Right lobe of liver (tissue), 4 donors: Measurements from ENCODE around the gene SYCP2.

Experiments
- POLR2A ChIP-seq: fragments of 450-650 bp; IDR thresholded peaks from one replicate; pipeline ENCODE4 v1.6.1; 2017; ENCODE audit warnings: antibody characterized with exemption, mild to moderate bottlenecking
- TF ChIP-seq, protein P1 (sequence below), 4 donors: fragments of 200-600 bp in 3 of 4; fragments of 450-650 bp in 1 of 4; IDR thresholded peaks; one replicate each; pipeline versions ENCODE4 v1.5.1 to v1.8.0; 2016 to 2022; ENCODE audit warnings: antibody characterized with exemption in 4 of 4, mild to moderate bottlenecking in 2 of 4
- donor health status: DM: no; HTN: no; CAD: no.
- donor health status: DM: no; HTN: no; CAD: no.
- donor health status: DM: no; HTN: yes; CAD: no.

DNA sequence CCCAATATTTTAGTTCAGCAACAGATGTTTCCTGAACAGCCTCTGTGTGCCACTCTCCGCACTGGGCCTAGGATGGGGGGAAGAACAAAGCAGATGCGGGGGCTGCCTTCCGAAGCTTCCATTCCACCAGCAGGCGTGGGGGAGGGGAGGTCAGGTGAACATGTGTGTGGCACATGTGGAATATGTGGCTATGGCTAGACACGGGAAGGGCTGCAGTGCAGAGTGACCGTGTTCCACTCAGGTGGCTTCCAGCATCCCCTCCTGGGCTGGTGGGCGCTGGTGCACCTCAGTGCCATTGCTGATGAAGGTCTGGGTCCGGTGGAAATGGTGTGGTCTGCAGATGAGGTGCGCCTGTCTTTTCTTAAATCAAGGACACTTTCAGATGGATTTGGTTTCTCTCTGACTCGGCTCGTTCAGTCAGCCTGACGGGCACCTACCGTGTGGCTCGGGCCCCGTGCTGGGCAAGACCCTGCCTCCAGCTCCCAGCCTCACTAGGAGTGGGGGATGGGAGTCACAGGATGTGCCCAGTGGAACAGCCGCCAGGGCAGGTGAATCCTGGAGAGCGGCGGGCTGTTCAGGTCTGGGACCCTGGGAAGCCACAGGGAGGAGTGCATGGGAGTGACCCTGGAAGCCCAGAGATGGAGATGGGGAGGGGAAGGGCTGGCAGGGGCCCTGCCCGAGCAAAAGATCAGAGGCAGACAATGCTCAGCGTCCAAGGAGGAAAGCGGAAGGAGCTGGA is 111.0 kb downstream of the SYCP2 start:
- TF ChIP-seq, protein P1, sequence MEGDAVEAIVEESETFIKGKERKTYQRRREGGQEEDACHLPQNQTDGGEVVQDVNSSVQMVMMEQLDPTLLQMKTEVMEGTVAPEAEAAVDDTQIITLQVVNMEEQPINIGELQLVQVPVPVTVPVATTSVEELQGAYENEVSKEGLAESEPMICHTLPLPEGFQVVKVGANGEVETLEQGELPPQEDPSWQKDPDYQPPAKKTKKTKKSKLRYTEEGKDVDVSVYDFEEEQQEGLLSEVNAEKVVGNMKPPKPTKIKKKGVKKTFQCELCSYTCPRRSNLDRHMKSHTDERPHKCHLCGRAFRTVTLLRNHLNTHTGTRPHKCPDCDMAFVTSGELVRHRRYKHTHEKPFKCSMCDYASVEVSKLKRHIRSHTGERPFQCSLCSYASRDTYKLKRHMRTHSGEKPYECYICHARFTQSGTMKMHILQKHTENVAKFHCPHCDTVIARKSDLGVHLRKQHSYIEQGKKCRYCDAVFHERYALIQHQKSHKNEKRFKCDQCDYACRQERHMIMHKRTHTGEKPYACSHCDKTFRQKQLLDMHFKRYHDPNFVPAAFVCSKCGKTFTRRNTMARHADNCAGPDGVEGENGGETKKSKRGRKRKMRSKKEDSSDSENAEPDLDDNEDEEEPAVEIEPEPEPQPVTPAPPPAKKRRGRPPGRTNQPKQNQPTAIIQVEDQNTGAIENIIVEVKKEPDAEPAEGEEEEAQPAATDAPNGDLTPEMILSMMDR (IDR thresholded peaks at IDR 0.05), result no peak
- no peak for TF ChIP-seq POLR2A
